ENCODE measurements around the gene CRKL.

The CRKL gene

DNA sequence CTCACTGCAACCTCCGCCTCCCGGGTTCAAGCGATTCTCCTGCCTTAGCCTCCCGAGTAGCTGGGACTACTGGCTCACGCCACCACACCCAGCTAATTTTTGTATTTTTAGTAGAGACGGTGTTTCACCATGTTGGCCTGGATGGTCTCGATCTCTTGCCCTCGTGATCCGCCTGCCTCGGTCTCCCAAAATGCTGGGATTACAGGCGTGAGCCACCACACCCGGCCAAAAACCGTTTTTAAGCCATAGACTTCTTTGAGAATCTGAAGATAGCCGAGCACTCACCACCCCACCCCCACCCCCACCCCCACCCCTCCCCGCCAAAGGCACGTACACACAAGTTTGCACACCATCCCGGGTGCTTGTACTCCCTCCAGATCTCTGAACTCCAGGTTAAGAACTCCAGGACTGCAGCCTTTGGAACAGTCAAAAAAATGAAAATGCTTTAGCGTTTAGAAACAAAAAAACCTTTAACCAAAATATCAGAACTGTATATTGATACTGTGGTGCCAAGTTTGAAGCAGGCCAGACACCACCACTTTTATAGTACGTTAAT is 1.5 kb downstream of the CRKL start:
- TF ChIP-seq, protein P1, sequence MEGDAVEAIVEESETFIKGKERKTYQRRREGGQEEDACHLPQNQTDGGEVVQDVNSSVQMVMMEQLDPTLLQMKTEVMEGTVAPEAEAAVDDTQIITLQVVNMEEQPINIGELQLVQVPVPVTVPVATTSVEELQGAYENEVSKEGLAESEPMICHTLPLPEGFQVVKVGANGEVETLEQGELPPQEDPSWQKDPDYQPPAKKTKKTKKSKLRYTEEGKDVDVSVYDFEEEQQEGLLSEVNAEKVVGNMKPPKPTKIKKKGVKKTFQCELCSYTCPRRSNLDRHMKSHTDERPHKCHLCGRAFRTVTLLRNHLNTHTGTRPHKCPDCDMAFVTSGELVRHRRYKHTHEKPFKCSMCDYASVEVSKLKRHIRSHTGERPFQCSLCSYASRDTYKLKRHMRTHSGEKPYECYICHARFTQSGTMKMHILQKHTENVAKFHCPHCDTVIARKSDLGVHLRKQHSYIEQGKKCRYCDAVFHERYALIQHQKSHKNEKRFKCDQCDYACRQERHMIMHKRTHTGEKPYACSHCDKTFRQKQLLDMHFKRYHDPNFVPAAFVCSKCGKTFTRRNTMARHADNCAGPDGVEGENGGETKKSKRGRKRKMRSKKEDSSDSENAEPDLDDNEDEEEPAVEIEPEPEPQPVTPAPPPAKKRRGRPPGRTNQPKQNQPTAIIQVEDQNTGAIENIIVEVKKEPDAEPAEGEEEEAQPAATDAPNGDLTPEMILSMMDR (IDR thresholded peaks at IDR 0.05; ENCODE audit: low read depth, low read length): no peak
- no peak for DNase-seq (ENCODE audit: extremely low read depth, low read depth)

DNA sequence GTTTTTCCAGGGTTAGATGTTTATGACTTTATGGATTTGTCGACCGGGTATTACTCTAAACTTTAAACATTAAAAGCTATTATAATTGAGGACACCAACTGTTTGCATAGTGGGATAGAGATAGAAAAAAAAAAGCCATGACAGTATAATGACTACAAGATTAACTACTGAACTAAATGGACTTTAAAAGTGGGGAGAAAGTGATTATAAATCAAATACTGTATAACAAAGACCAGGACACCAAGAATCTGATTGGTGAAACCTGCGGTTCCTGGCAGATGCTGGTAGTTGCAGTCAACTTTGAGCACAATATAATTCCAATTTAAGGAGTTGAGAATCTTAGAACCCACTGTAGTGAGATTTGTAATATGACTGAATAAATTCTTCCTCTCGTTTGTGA is 2.5 kb downstream of the CRKL start:
- TF ChIP-seq, protein P1 (IDR thresholded peaks at IDR 0.05; ENCODE audit: low read depth, low read length): no peak
- DNase-seq (ENCODE audit: extremely low read depth, low read depth): no peak

DNA sequence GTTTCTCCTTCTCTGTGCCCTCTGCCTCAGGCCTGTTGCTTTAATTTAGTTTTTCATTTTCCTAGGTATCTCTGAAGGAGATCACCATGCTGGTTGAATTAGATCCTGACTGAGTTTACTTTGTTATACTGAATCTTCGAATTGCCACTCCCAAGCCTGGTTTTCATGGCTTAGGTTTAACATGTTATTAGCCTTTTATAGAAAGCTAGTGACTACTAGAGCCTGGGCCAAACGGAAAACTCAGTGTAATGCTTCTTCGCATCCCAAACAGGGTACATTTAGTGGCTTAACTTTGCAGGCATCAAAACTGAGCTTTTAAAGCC is 3.6 kb downstream of the CRKL start:
- TF ChIP-seq, protein P1 (IDR thresholded peaks at IDR 0.05; ENCODE audit: low read depth, low read length): no peak
- DNase-seq (ENCODE audit: extremely low read depth, low read depth): no peak

DNA sequence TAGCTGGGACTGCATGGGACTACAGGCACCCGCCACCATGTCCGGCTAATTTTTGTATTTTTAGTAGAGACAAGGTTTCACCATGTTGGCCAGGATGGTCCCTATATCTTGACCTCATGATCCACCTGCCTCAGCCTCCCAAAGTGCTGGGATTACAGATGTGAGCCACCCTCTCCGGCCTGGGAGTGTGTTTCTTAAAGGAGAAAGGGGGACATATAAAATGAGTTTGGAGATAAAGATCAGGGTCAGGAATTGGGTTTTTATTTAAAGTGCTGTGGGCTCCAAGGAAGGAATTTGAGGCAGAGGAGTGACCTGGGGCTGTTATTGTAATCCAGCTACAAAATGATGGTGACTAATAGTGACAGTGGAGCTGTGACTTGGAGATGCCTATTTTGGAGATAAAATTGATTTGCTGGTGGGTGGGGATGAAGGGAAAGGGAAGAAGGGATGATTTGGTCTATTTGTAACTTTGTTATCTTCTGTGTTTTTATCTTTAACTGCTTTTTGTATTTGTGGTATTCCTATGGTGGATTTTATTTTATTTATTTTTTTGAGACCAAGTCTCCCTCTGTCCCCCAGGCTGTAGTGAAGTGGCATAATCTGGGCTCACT is 5.0 kb downstream of the CRKL start:
- TF ChIP-seq, protein P1 (IDR thresholded peaks at IDR 0.05; ENCODE audit: low read depth, low read length): no peak
- no peak for DNase-seq (ENCODE audit: extremely low read depth, low read depth)

DNA sequence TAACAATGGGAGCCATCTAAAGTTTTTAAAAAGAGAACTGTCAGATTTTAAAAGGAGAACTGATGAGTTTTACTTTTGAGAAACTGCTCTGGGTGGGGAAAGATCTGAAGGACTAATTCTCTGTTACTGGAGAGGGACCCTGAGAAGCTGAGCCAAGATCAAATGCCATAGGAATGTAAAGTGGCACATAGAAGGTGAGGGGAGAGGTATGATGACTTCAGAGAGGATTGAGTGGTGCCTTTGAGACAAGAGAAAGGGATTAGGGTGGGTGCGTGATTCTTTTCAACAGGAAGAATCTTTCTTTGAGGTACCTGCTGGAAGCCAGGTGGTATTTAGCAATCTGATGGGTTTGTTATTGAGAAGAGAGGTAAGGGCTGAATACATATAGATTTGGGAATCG is 9.0 kb downstream of the CRKL start:
- no peak for DNase-seq (ENCODE audit: extremely low read depth, low read depth)
- TF ChIP-seq, protein P1 (IDR thresholded peaks at IDR 0.05; ENCODE audit: low read depth, low read length): no peak

DNA sequence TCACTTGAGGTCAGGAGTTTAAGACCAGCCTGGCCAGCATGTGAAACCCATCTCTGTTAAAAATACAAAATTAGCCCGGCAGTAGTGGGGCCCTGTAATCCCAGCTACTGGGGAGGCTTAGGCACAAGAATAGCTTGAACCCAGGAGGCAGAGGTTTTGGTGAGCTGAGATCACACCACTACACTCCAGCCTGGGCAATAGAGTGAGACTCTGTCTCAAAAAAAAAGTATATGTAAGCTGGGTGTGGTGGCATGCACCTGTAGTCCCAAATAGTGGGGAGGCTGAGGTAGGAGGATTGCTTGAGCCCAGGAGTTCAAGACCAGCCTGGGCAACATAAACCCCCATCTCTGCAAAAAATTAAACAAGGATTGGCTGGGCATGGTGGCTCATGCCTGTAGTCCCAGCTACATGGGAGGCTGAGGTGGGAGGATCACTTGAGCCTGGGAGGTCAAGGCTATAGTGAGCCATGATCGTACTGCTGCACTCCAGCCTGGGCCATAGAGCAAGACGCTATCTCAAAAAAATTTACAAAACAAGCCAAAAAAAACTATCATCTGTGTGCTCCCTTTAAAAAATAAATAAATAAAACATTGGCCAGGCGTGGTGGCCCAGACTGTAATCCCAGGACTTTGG is 10.8 kb downstream of the CRKL start:
- TF ChIP-seq, protein P1 (IDR thresholded peaks at IDR 0.05; ENCODE audit: low read depth, low read length): no peak

DNA sequence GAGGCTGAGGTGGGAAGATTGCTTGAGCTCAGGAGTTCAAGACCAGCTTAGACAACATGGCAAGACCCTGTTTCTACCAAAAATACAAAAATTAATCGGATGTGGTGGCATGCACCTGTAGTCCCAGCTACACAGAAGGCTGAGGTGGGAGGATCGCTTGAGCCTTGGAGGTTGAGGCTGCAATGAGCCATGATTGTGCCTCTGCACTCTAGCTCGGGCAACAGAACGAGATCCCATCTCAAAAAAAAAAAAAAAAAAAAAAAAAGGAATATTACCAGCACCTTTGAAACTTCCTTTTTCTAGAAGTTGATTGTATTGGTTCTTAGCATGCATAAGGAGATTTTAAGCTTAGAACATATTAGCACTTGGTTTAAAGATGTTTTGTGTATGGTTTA is 11.4 kb downstream of the CRKL start:
- DNase-seq (ENCODE audit: extremely low read depth, low read depth): no peak
- TF ChIP-seq, protein P1 (IDR thresholded peaks at IDR 0.05; ENCODE audit: low read depth, low read length): no peak

More for the DNA sequence above, 10.8 kb downstream of the CRKL start:
- no peak for DNase-seq (ENCODE audit: extremely low read depth, low read depth)

Data from AG09319 (cell line).